SU-DHL-6 (cell line): ENCODE results near the gene PHACTR3.

Source experiments
- H2AFZ ChIP-seq: fragments of 200-600 bp; sonication (generic); 2 replicates; pipeline ENCODE4 v1.6.1; 2014; ENCODE audit warnings: low read depth, mild to moderate bottlenecking, moderate library complexity, mixed read lengths, antibody characterized with exemption, low read length; ENCODE audit not compliant: severe bottlenecking
- H3F3A ChIP-seq: fragments of 200-600 bp; shearing (Covaris generic); 2 replicates; pipeline ENCODE4 v1.6.0; 2016; ENCODE audit warnings: antibody characterized with exemption, mild to moderate bottlenecking; ENCODE audit not compliant: insufficient read depth
- H3K27ac ChIP-seq: fragments of 200-600 bp; sonication (generic); 2 replicates; pipeline ENCODE4 v1.5.1; 2016; ENCODE audit warnings: low read depth, mild to moderate bottlenecking, low read length, moderate library complexity, mixed read lengths
- H3K27me3 ChIP-seq: fragments of 200-600 bp; sonication (generic), shearing (Covaris generic); 2 replicates; pipeline ENCODE4 v1.6.0; 2014; ENCODE audit warnings: mild to moderate bottlenecking, low read length
- H3K36me3 ChIP-seq: fragments of 200-600 bp; sonication (generic); 2 replicates; pipeline ENCODE4 v1.6.1; 2014; ENCODE audit warnings: mild to moderate bottlenecking, low read length, mixed read lengths
- H3K4me2 ChIP-seq: fragments of 300-600, 200-600 bp; shearing (Covaris generic), sonication (generic); 2 replicates; pipeline ENCODE4 v1.6.0; 2014; ENCODE audit warnings: low read length, low read depth, mild to moderate bottlenecking; ENCODE audit not compliant: poor library complexity, severe bottlenecking
- H3K4me3 ChIP-seq: fragments of 200-600 bp; sonication (generic); 2 replicates; pipeline ENCODE4 v1.5.1; 2014; ENCODE audit warnings: antibody characterized with exemption, low read length, mild to moderate bottlenecking, mixed read lengths; ENCODE audit not compliant: insufficient read depth, poor library complexity, severe bottlenecking
- H3K79me2 ChIP-seq: fragments of 200-600 bp; sonication (generic); 2 replicates; pipeline ENCODE4 v1.6.1; 2014; ENCODE audit warnings: mild to moderate bottlenecking, low read length, moderate library complexity; ENCODE audit not compliant: insufficient read depth
- H3K9ac ChIP-seq: fragments of 200-600 bp; sonication (generic); 2 replicates; pipeline ENCODE4 v1.7.0; 2014; ENCODE audit warnings: mild to moderate bottlenecking, low read length
- H3K9me2 ChIP-seq: fragments of 200-600 bp; sonication (generic); replicated peaks from 2 replicates; pipeline ENCODE4 v1.6.1; 2014; ENCODE audit warnings: low read length; ENCODE audit not compliant: insufficient read depth
- H3K9me3 ChIP-seq: fragments of 200-600 bp; sonication (generic); 2 replicates; pipeline ENCODE4 v1.6.1; 2014; ENCODE audit warnings: low read length, mixed read lengths; ENCODE audit not compliant: insufficient read depth
- H4K20me1 ChIP-seq: fragments of 200-600 bp; sonication (generic); 2 replicates; pipeline ENCODE4 v1.6.1; 2014; ENCODE audit warnings: low read depth, mild to moderate bottlenecking, antibody characterized with exemption, low read length, moderate library complexity, mixed read lengths
- CTCF ChIP-seq: fragments of 200-600 bp; sonication (generic); IDR thresholded peaks from one replicate; pipeline ENCODE4 v1.5.1; 2017; ENCODE audit warnings: antibody characterized with exemption, mild to moderate bottlenecking, low read length, moderate library complexity; ENCODE audit not compliant: insufficient read depth, poor library complexity, severe bottlenecking
- EZH2phosphoT487 ChIP-seq: fragments of 200-600 bp; sonication (generic), shearing (Covaris generic); conservative IDR thresholded peaks from 2 replicates; pipeline ENCODE4 v1.6.1; 2018; ENCODE audit warnings: mild to moderate bottlenecking, antibody characterized with exemption, low read length, moderate library complexity, mixed read lengths

Gene PHACTR3

GRCh38 chr20:59822291-59823029, 218.1 kb downstream of the PHACTR3 start:
- Histone ChIP-seq H3K9me2 (no peaks in the 10 kb centered on the region), H3K36me3 (no peaks in the 10 kb centered on the region), H3K4me2 (no peak overlapping the region), H3F3A (no peaks in the 10 kb centered on the region), H2AFZ (no peak overlapping the region), H3K9ac (no peak overlapping the region), H3K9me3 (no peaks in the 10 kb centered on the region), H3K27ac (no peak overlapping the region), H3K4me3 (no peak overlapping the region), H3K27me3 (no peaks in the 10 kb centered on the region), H3K79me2 (no peaks in the 10 kb centered on the region), H4K20me1 (no peaks in the 10 kb centered on the region)
- TF ChIP-seq CTCF = no peak
- no peak for TF ChIP-seq EZH2phosphoT487

GRCh38 chr20:59823030-59823423, 218.7 kb downstream of the PHACTR3 start:
- no peaks in the 10 kb centered on the region for H4K20me1 ChIP-seq
- no peak overlapping the region for H3K27ac ChIP-seq
- no peaks in the 10 kb centered on the region for H3K79me2 ChIP-seq
- no peak overlapping the region for H2AFZ ChIP-seq
- H3K27me3 ChIP-seq = no peaks in the 10 kb centered on the region
- no peaks in the 10 kb centered on the region for H3F3A ChIP-seq
- H3K9me3 ChIP-seq = no peaks in the 10 kb centered on the region
- no peak overlapping the region for H3K4me3 ChIP-seq
- no peak overlapping the region for H3K4me2 ChIP-seq
- H3K36me3 ChIP-seq = no peaks in the 10 kb centered on the region
- no peak overlapping the region for H3K9ac ChIP-seq
- TF ChIP-seq EZH2phosphoT487 = no peak
- H3K9me2 ChIP-seq = no peaks in the 10 kb centered on the region

- TF ChIP-seq CTCF (no peak), EZH2phosphoT487 (no peak)
- H3K9me3 ChIP-seq = no peaks in the 10 kb centered on the region
- no peaks in the 10 kb centered on the region for H3K36me3 ChIP-seq
- no peaks in the 10 kb centered on the region for H3K27me3 ChIP-seq
- H3K4me3 ChIP-seq = no peak overlapping the region
- no peaks in the 10 kb centered on the region for H3K9me2 ChIP-seq
- no peak overlapping the region for H3K27ac ChIP-seq
- no peaks in the 10 kb centered on the region for H3F3A ChIP-seq
- H3K9ac ChIP-seq = no peak overlapping the region
- no peak overlapping the region for H2AFZ ChIP-seq
- H3K4me2 ChIP-seq = no peak overlapping the region
- H3K79me2 ChIP-seq = no peaks in the 10 kb centered on the region
- H4K20me1 ChIP-seq = no peaks in the 10 kb centered on the region
Measured at GRCh38 chr20:59823491-59824259, 219.3 kb downstream of the PHACTR3 start.
